OCI-LY7 (cell line): Measurements from ENCODE around the gene JAM3.

ENCODE experiments used
- CTCF ChIP-seq: fragments of 200-600 bp; sonication (generic); conservative IDR thresholded peaks from 2 replicates; pipeline ENCODE4 v1.5.1; 2014; ENCODE audit warnings: mild to moderate bottlenecking, antibody characterized with exemption, low read length, moderate library complexity, mixed read lengths
- EZH2phosphoT487 ChIP-seq: fragments of 200-600 bp; sonication (generic); IDR thresholded peaks from 2 replicates; pipeline ENCODE4 v1.6.1; 2018; ENCODE audit warnings: low read depth, borderline replicate concordance, mild to moderate bottlenecking, mixed run types, antibody characterized with exemption, low read length, moderate library complexity, mixed read lengths

- TF ChIP-seq EZH2phosphoT487 (no peak), CTCF (no peak)
Observed at GRCh38 chr11:134022748-134023147, 46.1 kb upstream of the JAM3 start.
